ENCODE data around the gene PDZD2.
A peak's percentile ranks its signal among the peaks of the same experiment; 100 is the strongest.

Gene PDZD2

DNA sequence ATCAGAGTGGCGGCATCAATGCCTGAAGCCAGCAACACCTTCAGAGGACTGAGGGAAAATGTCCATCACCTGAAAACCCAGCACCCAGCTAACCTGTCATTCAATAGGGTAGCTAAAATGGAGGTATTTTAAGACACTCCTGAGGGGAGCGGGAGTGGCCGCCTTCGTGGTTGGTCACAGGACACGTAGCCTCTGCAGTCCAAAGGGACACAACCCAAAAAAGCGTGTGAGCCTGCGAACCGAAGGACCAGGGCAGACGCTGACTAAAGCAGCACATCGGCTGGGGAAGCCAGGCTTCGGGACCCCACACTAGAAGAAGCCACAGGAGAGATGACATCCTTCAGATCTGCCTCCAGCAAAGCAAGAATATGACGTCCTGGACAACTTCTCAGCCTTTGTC is 464.6 kb downstream of the PDZD2 start:
- Histone ChIP-seq H3K36me3 (replicated peaks) (peaks cover 54% of the 10 kb centered on the region), H3K4me3 (ENCODE audit: low read depth, low read length) (no peak overlapping the region), H3K27ac (no peak overlapping the region), H3K27me3 (replicated peaks) (no peaks in the 10 kb centered on the region)
- in situ Hi-C loops (cut with HindIII; ENCODE audit: low pct_ligation_motif_present, low sequenced_read_pairs), result no loop called here
- no peak for DNase-seq
- TF ChIP-seq, protein P1, sequence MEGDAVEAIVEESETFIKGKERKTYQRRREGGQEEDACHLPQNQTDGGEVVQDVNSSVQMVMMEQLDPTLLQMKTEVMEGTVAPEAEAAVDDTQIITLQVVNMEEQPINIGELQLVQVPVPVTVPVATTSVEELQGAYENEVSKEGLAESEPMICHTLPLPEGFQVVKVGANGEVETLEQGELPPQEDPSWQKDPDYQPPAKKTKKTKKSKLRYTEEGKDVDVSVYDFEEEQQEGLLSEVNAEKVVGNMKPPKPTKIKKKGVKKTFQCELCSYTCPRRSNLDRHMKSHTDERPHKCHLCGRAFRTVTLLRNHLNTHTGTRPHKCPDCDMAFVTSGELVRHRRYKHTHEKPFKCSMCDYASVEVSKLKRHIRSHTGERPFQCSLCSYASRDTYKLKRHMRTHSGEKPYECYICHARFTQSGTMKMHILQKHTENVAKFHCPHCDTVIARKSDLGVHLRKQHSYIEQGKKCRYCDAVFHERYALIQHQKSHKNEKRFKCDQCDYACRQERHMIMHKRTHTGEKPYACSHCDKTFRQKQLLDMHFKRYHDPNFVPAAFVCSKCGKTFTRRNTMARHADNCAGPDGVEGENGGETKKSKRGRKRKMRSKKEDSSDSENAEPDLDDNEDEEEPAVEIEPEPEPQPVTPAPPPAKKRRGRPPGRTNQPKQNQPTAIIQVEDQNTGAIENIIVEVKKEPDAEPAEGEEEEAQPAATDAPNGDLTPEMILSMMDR (IDR thresholded peaks at IDR 0.05; ENCODE audit: low read depth, low read length, missing control alignments), result no peak

DNA sequence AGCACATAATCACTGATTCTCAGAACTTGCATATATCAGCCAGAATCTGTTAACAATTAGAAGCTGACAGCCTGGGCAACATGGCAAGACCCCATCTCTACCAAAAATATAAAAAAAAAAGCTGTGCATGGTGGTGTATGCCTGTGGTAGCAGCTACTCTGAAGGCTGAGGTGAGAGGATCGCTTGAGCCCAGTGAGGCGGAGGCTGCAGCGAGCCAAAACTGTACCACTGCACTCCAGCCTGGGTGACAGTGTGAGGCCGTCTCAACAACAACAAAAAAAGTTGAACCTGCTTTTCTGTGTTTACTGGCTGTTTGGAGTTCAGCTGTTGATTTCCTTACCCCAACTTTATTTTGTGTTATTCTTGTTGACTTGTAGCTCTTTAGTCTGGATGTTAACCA is 468.4 kb downstream of the PDZD2 start:
- H3K27me3 ChIP-seq (replicated peaks), result no peaks in the 10 kb centered on the region
- no peak for DNase-seq
- peaks cover 53% of the 10 kb centered on the region for H3K36me3 ChIP-seq (replicated peaks)
- no peak overlapping the region for H3K4me3 ChIP-seq (ENCODE audit: low read depth, low read length)
- TF ChIP-seq, protein P1 (IDR thresholded peaks at IDR 0.05; ENCODE audit: low read depth, low read length, missing control alignments), result no peak
- in situ Hi-C loops (cut with HindIII; ENCODE audit: low pct_ligation_motif_present, low sequenced_read_pairs), result no loop called here
- H3K27ac ChIP-seq, result no peak overlapping the region

- H3K4me3 ChIP-seq (ENCODE audit: low read depth, low read length), result no peak overlapping the region
- DNase-seq, result no peak
- in situ Hi-C loops (cut with HindIII; ENCODE audit: low pct_ligation_motif_present, low sequenced_read_pairs), result no loop called here
- no peaks in the 10 kb centered on the region for H3K27me3 ChIP-seq (replicated peaks)
- H3K27ac ChIP-seq, result no peak overlapping the region
- TF ChIP-seq, protein P1 (IDR thresholded peaks at IDR 0.05; ENCODE audit: low read depth, low read length, missing control alignments), result no peak
- peaks cover 51% of the 10 kb centered on the region for H3K36me3 ChIP-seq (replicated peaks)
Measured at GRCh38 chr5:32108167-32108566, 469.2 kb downstream of the PDZD2 start.

- in situ Hi-C loops (cut with HindIII; ENCODE audit: low pct_ligation_motif_present, low sequenced_read_pairs), result no loop called here
- H3K27ac ChIP-seq, result no peak overlapping the region
Measured at GRCh38 chr5:32109236-32109635, 470.3 kb downstream of the PDZD2 start.

GRCh38 chr5:32110111-32110696 is 471.3 kb downstream of the PDZD2 start:
- DNase-seq, result no peak
- Histone ChIP-seq H3K36me3 (replicated peaks) (peaks cover 44% of the 10 kb centered on the region), H3K27ac (no peak overlapping the region), H3K27me3 (replicated peaks) (no peaks in the 10 kb centered on the region), H3K4me3 (ENCODE audit: low read depth, low read length) (no peak overlapping the region)
- TF ChIP-seq, protein P1 (IDR thresholded peaks at IDR 0.05; ENCODE audit: low read depth, low read length, missing control alignments), result no peak
- in situ Hi-C loops (cut with HindIII; ENCODE audit: low pct_ligation_motif_present, low sequenced_read_pairs), result no loop called here

More at GRCh38 chr5:32109236-32109635, 470.3 kb downstream of the PDZD2 start:
- Histone ChIP-seq H3K4me3 (ENCODE audit: low read depth, low read length) (no peak overlapping the region), H3K36me3 (replicated peaks) (peaks cover 50% of the 10 kb centered on the region), H3K27me3 (replicated peaks) (no peaks in the 10 kb centered on the region)
- TF ChIP-seq, protein P1 (IDR thresholded peaks at IDR 0.05; ENCODE audit: low read depth, low read length, missing control alignments), result no peak
- peak; percentile 52 for DNase-seq

DNA sequence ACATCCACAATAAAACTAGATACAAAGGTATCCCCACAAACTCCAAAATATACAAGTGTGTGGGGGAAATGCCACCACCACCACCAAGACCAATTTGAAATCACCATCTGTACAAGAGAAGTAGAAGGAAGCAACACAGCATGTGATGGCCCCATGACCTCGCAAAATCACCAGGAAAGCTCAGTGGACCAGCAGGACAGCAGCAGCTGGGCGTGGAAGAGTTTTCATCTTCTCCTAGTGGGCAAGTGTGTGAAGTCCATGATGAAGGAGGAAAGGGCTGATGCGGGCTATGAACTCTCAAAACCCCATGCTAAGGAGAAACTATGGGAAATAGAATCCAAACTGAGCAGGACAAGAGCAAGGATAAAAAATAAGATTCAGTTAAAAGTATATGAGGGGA is 477.1 kb downstream of the PDZD2 start:
- H3K36me3 ChIP-seq (replicated peaks), result peaks cover 28% of the 10 kb centered on the region

More for the DNA sequence above, 477.1 kb downstream of the PDZD2 start:
- TF ChIP-seq, protein P1 (IDR thresholded peaks at IDR 0.05; ENCODE audit: low read depth, low read length, missing control alignments), result peak; percentile 40
- no peak for DNase-seq
- no peak overlapping the region for H3K27ac ChIP-seq
- no peaks in the 10 kb centered on the region for H3K27me3 ChIP-seq (replicated peaks)
- in situ Hi-C loops (cut with HindIII; ENCODE audit: low pct_ligation_motif_present, low sequenced_read_pairs), result no loop called here
- H3K4me3 ChIP-seq (ENCODE audit: low read depth, low read length), result no peak overlapping the region

All from brain microvascular endothelial cell (primary cell).